NCI-H345 (cell line): Measurements from ENCODE around the gene SYT2.
"Not testable (repeated sequence)": the region's sequence is repeated elsewhere in the genome, so short reads cannot be mapped to it uniquely, and the experiment has no call there.

Source experiments
- DNase-seq: peaks from one replicate; lab custom pipeline; 2025; lab: John Stamatoyannopoulos, UW

Gene SYT2

DNA sequence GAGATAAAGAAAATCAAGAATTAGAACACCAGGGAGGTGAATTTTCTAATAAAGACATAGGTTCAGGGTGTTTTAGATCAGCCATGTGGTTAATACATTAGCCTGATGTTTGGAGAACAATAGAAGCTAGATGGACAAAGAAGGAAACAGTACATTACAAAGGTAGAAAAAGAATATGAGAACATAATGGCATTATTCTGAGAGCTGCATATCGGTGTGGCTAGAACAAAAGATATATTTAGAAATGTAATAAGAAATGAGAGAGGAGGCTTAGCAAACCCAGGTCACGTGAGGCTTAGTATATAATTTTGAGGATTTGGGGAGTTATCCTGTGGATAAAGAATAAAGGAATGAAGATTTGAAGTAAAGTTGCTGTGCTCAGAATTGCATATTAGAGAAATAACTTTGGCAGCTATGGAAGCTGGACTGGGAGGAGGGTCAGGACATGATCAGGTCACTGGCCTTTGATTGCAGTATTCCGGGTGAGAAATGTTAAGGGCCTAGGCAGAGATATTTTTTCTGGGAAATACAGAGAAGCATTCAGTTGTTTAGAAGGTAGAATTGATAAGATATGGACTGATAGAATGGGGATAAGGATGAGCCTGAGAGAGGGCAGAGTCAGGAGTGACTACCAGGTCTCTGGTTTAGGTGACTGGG is 164.5 kb downstream of the SYT2 start:
- not testable (repeated sequence) for DNase-seq

DNA sequence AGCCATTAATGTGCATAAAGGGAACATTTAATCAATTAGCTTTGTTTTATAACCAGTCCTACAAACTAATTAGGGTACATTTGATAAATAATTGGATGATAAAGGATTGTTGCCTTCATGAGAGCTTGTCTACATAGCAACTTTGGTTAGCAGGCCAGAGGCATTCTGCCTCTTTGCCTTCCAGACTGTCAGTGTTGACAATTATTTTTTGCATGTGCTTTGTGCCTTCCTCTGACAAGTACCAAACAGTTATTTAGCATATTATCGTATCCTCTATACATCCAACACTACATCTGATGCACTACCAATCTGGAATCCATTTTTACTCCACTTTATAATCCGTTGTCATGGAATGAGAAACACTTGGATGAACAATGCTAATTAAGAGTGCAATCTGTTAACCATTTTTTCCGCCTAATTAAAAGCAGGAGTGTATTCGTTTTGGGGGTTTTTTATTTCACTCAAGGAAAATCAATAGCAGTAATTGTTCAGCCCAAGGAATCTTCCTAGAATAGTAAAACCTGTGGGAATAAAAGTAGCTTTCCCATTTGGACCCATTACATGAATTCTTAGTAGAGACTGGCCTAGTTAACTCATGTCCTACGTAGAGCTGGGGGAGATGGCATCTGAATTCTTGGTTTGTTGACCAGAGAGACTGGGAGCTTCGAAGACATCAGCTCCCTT is 165.3 kb downstream of the SYT2 start:
- DNase-seq = not testable (repeated sequence)

DNA sequence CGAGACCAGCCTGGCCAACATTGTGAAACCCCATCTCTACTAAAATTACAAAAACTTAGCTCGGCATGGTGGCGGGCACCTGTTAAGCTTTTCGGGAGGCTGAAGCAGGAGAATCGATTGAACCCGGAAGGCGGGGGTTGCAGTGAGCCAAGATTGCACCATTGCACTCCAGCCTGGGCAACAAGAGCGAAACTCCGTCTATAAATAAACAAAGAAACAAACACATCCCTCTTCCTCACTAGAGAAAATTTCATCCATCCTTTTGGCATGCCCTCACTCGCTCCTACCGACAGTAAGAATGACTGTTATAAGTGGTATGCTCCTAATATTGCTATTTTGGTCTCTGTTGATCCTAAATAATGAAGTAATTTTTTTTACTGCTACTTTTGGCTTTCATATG is 166.7 kb downstream of the SYT2 start:
- DNase-seq = not testable (repeated sequence)

- DNase-seq = not testable (repeated sequence)
Measured at GRCh38 chr1:202542415-202542814, 167.8 kb downstream of the SYT2 start.

DNA sequence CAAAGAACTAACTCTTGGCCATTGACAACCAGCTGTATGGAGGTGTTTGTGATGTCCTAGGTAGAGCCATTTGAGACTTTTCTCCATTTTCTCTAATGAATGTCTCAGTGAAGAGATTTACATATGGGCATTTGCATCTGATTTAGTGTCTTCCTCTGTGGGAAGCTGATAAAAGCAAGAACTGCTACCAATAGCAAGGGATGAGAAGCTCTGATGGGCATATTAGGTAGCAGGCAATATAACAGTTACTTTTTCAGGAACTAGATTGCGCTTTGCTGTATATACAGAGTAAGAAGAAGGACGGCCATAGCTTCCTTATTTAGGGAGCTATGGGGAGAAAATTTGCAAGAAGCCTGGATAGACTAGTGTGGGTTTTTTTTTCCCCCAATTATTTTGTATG is 169.4 kb downstream of the SYT2 start:
- not testable (repeated sequence) for DNase-seq
